Peyer's patch (tissue), 4 donors: ENCODE measurements around the gene ST6GAL1.

Experiments used
- CTCF ChIP-seq, 6 experiments: fragments of 450-650 bp in 4 of 6; fragments of 200-600 bp in 2 of 6; sonication (generic) in 1 of 6; IDR thresholded peaks; one replicate each; pipeline ENCODE4 v1.5.1; 2017 to 2019; ENCODE audit warnings: antibody characterized with exemption in 6 of 6, mild to moderate bottlenecking in 3 of 6, moderate library complexity in 1 of 6
- POLR2A ChIP-seq, 2 donors: fragments of 450-650 bp; IDR thresholded peaks; one replicate each; pipeline ENCODE4 v1.5.1; 2017; ENCODE audit warnings: antibody characterized with exemption in 2 of 2, mild to moderate bottlenecking in 2 of 2, moderate library complexity in 2 of 2

GRCh38 chr3:186886202-186886981, 43.9 kb upstream of the ST6GAL1 start:
- no peak for TF ChIP-seq CTCF (IDR thresholded peaks at IDR 0.05)
- TF ChIP-seq POLR2A (IDR thresholded peaks at IDR 0.05), result no peak
